Measurements from ENCODE around the gene OOSP3. TPM values are rescaled to one million over a fixed set of nuclear protein-coding genes. Genes with fewer than 3 reads are reported as not detected.

Gene OOSP3
- total RNA-seq, 4 donors from 2014 or later, result not detected

DNA sequence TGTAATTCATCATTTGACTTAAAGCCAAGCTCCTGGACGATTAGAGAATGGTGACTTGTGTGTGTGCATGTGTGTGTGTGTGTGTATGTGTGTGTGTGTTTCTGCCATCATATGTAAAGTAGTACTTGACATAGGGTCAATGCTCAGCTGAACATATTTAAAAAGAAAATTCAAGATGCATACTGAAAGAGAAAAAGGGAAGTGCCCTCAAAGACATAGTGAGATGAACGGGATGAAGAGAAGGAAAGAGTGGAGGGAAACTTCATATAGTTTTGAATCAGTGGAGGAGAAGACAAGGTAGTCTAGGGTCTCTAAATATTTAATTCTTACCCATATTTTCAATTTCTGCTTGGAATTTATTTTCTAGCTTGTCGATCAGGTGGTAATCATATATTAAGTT, 16.3 kb upstream of the OOSP3 start:
- H3K27ac ChIP-seq, result no peak overlapping the region
- no peaks in the 10 kb centered on the region for H3K36me3 ChIP-seq
- no peak overlapping the region for H3K4me3 ChIP-seq
- H3K27me3 ChIP-seq, result peaks cover 3% of the 10 kb centered on the region
- no peak for ATAC-seq
- no peak for TF ChIP-seq POLR2A (IDR thresholded peaks at IDR 0.05)
- TF ChIP-seq EP300 (IDR thresholded peaks at IDR 0.05), result no peak
- no peak for TF ChIP-seq POLR2AphosphoS5 (IDR thresholded peaks at IDR 0.05)
- TF ChIP-seq, protein P1, sequence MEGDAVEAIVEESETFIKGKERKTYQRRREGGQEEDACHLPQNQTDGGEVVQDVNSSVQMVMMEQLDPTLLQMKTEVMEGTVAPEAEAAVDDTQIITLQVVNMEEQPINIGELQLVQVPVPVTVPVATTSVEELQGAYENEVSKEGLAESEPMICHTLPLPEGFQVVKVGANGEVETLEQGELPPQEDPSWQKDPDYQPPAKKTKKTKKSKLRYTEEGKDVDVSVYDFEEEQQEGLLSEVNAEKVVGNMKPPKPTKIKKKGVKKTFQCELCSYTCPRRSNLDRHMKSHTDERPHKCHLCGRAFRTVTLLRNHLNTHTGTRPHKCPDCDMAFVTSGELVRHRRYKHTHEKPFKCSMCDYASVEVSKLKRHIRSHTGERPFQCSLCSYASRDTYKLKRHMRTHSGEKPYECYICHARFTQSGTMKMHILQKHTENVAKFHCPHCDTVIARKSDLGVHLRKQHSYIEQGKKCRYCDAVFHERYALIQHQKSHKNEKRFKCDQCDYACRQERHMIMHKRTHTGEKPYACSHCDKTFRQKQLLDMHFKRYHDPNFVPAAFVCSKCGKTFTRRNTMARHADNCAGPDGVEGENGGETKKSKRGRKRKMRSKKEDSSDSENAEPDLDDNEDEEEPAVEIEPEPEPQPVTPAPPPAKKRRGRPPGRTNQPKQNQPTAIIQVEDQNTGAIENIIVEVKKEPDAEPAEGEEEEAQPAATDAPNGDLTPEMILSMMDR (IDR thresholded peaks at IDR 0.05), result no peak
- H3K4me1 ChIP-seq, result no peaks in the 10 kb centered on the region
- H3K9me3 ChIP-seq, result no peaks in the 10 kb centered on the region
- WGBS, 2 donors (ENCODE audit: low coverage in 1 of 2), result 65 to 67% methylated on average over 3 of the region's 3 CpGs

DNA sequence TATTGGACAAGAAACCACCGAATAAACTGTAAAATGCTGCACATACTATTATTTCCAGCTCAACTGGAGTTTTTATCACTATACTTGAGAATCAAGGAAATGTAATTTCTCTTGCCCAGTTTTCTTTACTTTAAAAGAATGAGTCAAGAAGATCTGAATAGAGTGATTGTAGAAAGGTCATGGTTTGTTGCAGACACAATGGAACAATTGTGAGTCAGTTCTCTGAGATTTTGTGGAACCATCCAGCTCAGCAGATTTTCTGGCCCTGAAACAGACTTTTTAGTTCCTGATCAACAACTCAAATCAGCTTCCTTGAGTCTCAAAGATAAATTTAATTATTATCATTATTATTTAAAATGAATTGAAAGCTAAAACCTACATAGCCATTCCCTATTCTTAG, 13.6 kb upstream of the OOSP3 start:
- no peak overlapping the region for H3K4me3 ChIP-seq
- no peak for ATAC-seq
- WGBS, 2 donors (ENCODE audit: low coverage in 1 of 2), result 64 to 67% methylated on average over 1 of the region's 1 CpG
- H3K9me3 ChIP-seq, result no peaks in the 10 kb centered on the region
- peaks cover 3% of the 10 kb centered on the region for H3K27me3 ChIP-seq
- no peaks in the 10 kb centered on the region for H3K36me3 ChIP-seq
- no peak for TF ChIP-seq EP300 (IDR thresholded peaks at IDR 0.05)
- TF ChIP-seq POLR2A (IDR thresholded peaks at IDR 0.05), result no peak
- TF ChIP-seq, protein P1 (IDR thresholded peaks at IDR 0.05), result no peak
- TF ChIP-seq POLR2AphosphoS5 (IDR thresholded peaks at IDR 0.05), result no peak
- H3K4me1 ChIP-seq, result no peaks in the 10 kb centered on the region
- H3K27ac ChIP-seq, result no peak overlapping the region

DNA sequence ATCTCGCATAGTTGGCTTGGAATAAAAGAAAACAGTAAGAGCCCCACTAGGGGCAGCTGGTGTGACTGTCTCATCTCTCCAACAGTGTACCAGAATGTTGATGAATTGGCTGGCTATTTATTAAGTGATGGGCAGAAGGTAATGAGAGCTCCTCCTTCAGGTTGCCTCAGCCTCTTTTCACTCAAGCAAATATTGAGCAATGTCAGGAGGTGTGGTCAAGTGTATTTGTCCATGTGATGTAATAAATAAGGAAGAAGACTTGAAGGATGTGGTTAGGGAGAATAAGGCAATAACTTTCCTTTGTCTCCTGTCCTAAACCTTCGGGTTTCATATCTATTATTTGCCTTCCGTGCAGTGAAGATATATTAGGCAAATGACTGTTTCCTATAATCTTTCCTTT, 12.2 kb upstream of the OOSP3 start, which contains the start of gene TCN1:
Gene TCN1, minus strand, starts transcription at position 91 of the 400 bp plus-strand sequence. Its CDS starts 17 bp downstream, at position 74.
- peaks cover 3% of the 10 kb centered on the region for H3K27me3 ChIP-seq
- no peak within 1 kb of the TSS for H3K27ac ChIP-seq
- no peak within 1 kb of the TSS for H3K4me3 ChIP-seq
- TF ChIP-seq, protein P1 (IDR thresholded peaks at IDR 0.05), result no peak
- TF ChIP-seq EP300 (IDR thresholded peaks at IDR 0.05), result no peak
- no peak for TF ChIP-seq POLR2AphosphoS5 (IDR thresholded peaks at IDR 0.05)
- TF ChIP-seq POLR2A (IDR thresholded peaks at IDR 0.05), result no peak
- ATAC-seq, result no peak
- H3K9me3 ChIP-seq, result no peaks in the 10 kb centered on the region
- WGBS, 2 donors (ENCODE audit: low coverage in 1 of 2), result 57 to 80% methylated on average over 3 of the region's 3 CpGs
- H3K36me3 ChIP-seq, result no peaks in the 10 kb centered on the region
- H3K4me1 ChIP-seq, result no peaks in the 10 kb centered on the region

DNA sequence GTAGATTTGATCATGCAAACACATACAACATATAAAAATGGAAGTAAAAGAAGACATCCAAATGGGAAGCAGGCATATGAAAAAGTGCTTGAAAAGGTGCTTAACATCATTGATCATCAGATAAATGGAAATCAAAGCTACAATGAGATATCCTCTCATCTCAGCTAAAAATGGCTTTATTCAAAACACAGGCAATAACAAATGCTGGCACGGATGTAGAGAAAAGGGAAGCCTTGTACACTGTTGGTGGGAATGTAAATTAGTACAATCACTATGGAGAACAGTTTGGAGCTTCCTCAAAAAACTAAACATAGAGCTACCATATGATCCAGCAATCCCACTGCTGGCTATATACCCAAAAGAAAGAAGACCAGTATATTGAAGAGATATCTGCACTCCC, 11.7 kb upstream of the OOSP3 start:
- WGBS, 2 donors (ENCODE audit: low coverage in 1 of 2), result 47% methylated on average over 1 of the region's 1 CpG; no CpG with 5 or more reads in 1 of the 2 donors
- H3K4me3 ChIP-seq, result no peak overlapping the region
- H3K27ac ChIP-seq, result no peak overlapping the region
- no peaks in the 10 kb centered on the region for H3K4me1 ChIP-seq
- no peak for ATAC-seq
- peaks cover 3% of the 10 kb centered on the region for H3K27me3 ChIP-seq
- no peaks in the 10 kb centered on the region for H3K9me3 ChIP-seq
- TF ChIP-seq EP300 (IDR thresholded peaks at IDR 0.05), result no peak
- TF ChIP-seq, protein P1 (IDR thresholded peaks at IDR 0.05), result no peak
- TF ChIP-seq POLR2A (IDR thresholded peaks at IDR 0.05), result no peak
- no peak for TF ChIP-seq POLR2AphosphoS5 (IDR thresholded peaks at IDR 0.05)
- no peaks in the 10 kb centered on the region for H3K36me3 ChIP-seq

DNA sequence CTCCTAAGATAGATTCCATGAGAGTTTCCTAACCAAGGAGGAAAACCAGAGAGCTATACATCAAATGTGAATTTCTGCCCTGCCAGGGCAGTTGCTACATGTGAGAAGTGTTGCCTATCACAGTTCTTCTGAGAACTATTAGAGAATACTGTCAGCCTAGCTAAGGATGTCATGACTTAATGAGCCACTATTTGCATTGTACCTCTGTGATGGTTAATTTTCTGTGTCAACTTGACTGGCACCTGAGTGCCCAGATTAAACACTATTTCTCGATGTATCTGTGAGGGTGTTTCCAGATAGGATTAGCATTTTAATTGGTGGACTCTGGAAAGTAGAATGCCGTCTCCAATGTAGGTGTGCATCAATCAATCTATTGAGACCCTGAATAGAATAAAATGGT, 10.6 kb upstream of the OOSP3 start:
- H3K27ac ChIP-seq, result no peak overlapping the region
- peaks cover 3% of the 10 kb centered on the region for H3K27me3 ChIP-seq
- H3K36me3 ChIP-seq, result no peaks in the 10 kb centered on the region
- no peaks in the 10 kb centered on the region for H3K9me3 ChIP-seq
- no peaks in the 10 kb centered on the region for H3K4me1 ChIP-seq
- TF ChIP-seq POLR2AphosphoS5 (IDR thresholded peaks at IDR 0.05) (no peak), POLR2A (IDR thresholded peaks at IDR 0.05) (no peak), EP300 (IDR thresholded peaks at IDR 0.05) (no peak)
- TF ChIP-seq, protein P1 (IDR thresholded peaks at IDR 0.05), result no peak
- no peak overlapping the region for H3K4me3 ChIP-seq
- 82 to 86% methylated on average over 1 to 2 of the region's 2 CpGs for WGBS, 2 donors (ENCODE audit: low coverage in 1 of 2)
- ATAC-seq, result no peak
